Left lobe of liver (tissue), 2 donors: ENCODE measurements around the gene FLOT1. TPM values are rescaled to one million over a fixed set of nuclear protein-coding genes. Genes with fewer than 3 reads are reported as not detected.

Experiments
- ATAC-seq: fragments of 200-7000 bp; cut with Tn5 transposase; one replicate; pipeline ENCODE4 v1.9.1; 2020; ENCODE audit warnings: mild to moderate bottlenecking, moderate library complexity
- DNase-seq: peaks from one replicate; pipeline ENCODE4 v3.0.0-alpha.2; 2020; ENCODE audit warnings: low spot score
- total RNA-seq: library from RNA; stranded (reverse); gene quantifications from one replicate; pipeline ENCODE4 v1.2.1, GENCODE V29; 2021
- donor health status: DM: no; HTN: no; CAD: no; lungs with moderate emphysema.
- donor health status: DM: no; HTN: yes; CAD: no.

FLOT1 gene
- total RNA-seq, 1 donor from 2014 or later = 45.9 TPM

GRCh38 chr6:30705620-30706019 lies 36.9 kb downstream of the FLOT1 start:
- ATAC-seq (no peak), DNase-seq (no peak)

- ATAC-seq (no peak), DNase-seq (no peak)
Measured at GRCh38 chr6:30703821-30704220, 38.7 kb downstream of the FLOT1 start.

- DNase-seq = no peak
Measured at GRCh38 chr6:30703011-30703410, 39.5 kb downstream of the FLOT1 start.

GRCh38 chr6:30700340-30700739 lies 42.1 kb downstream of the FLOT1 start:
- DNase-seq (peak; percentile 77), ATAC-seq (peak; percentile 98)

More at GRCh38 chr6:30703011-30703410, 39.5 kb downstream of the FLOT1 start:
- no peak for ATAC-seq

GRCh38 chr6:30696432-30696831 lies 46.1 kb downstream of the FLOT1 start:
- DNase-seq (no peak), ATAC-seq (no peak)

- ATAC-seq (no peak), DNase-seq (no peak)
Measured at GRCh38 chr6:30691208-30691847, 51.2 kb downstream of the FLOT1 start.

GRCh38 chr6:30690403-30691207 lies 51.9 kb downstream of the FLOT1 start, which contains the start of gene NRM:
TSS of gene NRM (minus strand) at chr6:30690984. CDS start at chr6:30690974, 10 bp downstream.
- ATAC-seq (peak; percentile 78), DNase-seq (peak; percentile 85)

GRCh38 chr6:30689985-30690384 lies 52.5 kb downstream of the FLOT1 start:
- ATAC-seq = no peak
- DNase-seq = no peak

- no peak for ATAC-seq
- no peak for DNase-seq
Measured at GRCh38 chr6:30689022-30689865, 53.2 kb downstream of the FLOT1 start.

- no peak for ATAC-seq
- DNase-seq = no peak
Measured at GRCh38 chr6:30688569-30688968, 53.9 kb downstream of the FLOT1 start.

- no peak for ATAC-seq
- DNase-seq = no peak
Measured at GRCh38 chr6:30687659-30688431, 54.6 kb downstream of the FLOT1 start.

- DNase-seq (peak; percentile 86), ATAC-seq (peak; percentile 63)
Measured at GRCh38 chr6:30686908-30687658, 55.4 kb downstream of the FLOT1 start.

- peak; percentile 72 for ATAC-seq
- peak; percentile 87 for DNase-seq
Measured at GRCh38 chr6:30686009-30686907, 56.2 kb downstream of the FLOT1 start, which contains the start of gene PPP1R18. TSS of gene PPP1R18 (minus strand) at chr6:30686645. CDS start at chr6:30686018, 627 bp downstream.

- ATAC-seq = no peak
- DNase-seq = peak; percentile 54
Measured at GRCh38 chr6:30685157-30686008, 57.1 kb downstream of the FLOT1 start.

GRCh38 chr6:30684386-30685156 lies 57.9 kb downstream of the FLOT1 start:
- ATAC-seq (no peak), DNase-seq (peak; percentile 58)

GRCh38 chr6:30683980-30684338 lies 58.5 kb downstream of the FLOT1 start:
- no peak for DNase-seq
- no peak for ATAC-seq
